HL-60 (cell line): Measurements from ENCODE around the gene PCDHA3.
"Not testable (repeated sequence)": the region's sequence is repeated elsewhere in the genome, so short reads cannot be mapped to it uniquely, and the experiment has no call there.

ENCODE experiments used
- GABPA ChIP-seq: IDR thresholded peaks from 2 replicates; pipeline ENCODE4 v1.6.1; 2012; ENCODE audit warnings: low read depth
- POLR2AphosphoS5 ChIP-seq: IDR thresholded peaks from 2 replicates; pipeline ENCODE4 v1.6.1; 2012; ENCODE audit warnings: low read depth
- SPI1 ChIP-seq: IDR thresholded peaks from 2 replicates; pipeline ENCODE4 v1.6.1; 2012; ENCODE audit warnings: low read depth, mild to moderate bottlenecking, borderline replicate concordance
- TF ChIP-seq, protein P1 (sequence below): IDR thresholded peaks from one replicate; pipeline ENCODE4 v1.5.1; 2011; ENCODE audit warnings: low read length, control low read depth, inconsistent platforms; ENCODE audit not compliant: insufficient read depth
- TF ChIP-seq, protein P2 (sequence below): IDR thresholded peaks from 2 replicates; pipeline ENCODE4 v1.6.1; 2012; ENCODE audit warnings: low read depth; ENCODE audit not compliant: insufficient replicate concordance

GRCh38 chr5:140787422-140787821, 13.4 kb upstream of the PCDHA3 start:
- TF ChIP-seq, protein P1, sequence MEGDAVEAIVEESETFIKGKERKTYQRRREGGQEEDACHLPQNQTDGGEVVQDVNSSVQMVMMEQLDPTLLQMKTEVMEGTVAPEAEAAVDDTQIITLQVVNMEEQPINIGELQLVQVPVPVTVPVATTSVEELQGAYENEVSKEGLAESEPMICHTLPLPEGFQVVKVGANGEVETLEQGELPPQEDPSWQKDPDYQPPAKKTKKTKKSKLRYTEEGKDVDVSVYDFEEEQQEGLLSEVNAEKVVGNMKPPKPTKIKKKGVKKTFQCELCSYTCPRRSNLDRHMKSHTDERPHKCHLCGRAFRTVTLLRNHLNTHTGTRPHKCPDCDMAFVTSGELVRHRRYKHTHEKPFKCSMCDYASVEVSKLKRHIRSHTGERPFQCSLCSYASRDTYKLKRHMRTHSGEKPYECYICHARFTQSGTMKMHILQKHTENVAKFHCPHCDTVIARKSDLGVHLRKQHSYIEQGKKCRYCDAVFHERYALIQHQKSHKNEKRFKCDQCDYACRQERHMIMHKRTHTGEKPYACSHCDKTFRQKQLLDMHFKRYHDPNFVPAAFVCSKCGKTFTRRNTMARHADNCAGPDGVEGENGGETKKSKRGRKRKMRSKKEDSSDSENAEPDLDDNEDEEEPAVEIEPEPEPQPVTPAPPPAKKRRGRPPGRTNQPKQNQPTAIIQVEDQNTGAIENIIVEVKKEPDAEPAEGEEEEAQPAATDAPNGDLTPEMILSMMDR: not testable (repeated sequence)
- not testable (repeated sequence) for TF ChIP-seq SPI1, GABPA, POLR2AphosphoS5
- TF ChIP-seq, protein P2, sequence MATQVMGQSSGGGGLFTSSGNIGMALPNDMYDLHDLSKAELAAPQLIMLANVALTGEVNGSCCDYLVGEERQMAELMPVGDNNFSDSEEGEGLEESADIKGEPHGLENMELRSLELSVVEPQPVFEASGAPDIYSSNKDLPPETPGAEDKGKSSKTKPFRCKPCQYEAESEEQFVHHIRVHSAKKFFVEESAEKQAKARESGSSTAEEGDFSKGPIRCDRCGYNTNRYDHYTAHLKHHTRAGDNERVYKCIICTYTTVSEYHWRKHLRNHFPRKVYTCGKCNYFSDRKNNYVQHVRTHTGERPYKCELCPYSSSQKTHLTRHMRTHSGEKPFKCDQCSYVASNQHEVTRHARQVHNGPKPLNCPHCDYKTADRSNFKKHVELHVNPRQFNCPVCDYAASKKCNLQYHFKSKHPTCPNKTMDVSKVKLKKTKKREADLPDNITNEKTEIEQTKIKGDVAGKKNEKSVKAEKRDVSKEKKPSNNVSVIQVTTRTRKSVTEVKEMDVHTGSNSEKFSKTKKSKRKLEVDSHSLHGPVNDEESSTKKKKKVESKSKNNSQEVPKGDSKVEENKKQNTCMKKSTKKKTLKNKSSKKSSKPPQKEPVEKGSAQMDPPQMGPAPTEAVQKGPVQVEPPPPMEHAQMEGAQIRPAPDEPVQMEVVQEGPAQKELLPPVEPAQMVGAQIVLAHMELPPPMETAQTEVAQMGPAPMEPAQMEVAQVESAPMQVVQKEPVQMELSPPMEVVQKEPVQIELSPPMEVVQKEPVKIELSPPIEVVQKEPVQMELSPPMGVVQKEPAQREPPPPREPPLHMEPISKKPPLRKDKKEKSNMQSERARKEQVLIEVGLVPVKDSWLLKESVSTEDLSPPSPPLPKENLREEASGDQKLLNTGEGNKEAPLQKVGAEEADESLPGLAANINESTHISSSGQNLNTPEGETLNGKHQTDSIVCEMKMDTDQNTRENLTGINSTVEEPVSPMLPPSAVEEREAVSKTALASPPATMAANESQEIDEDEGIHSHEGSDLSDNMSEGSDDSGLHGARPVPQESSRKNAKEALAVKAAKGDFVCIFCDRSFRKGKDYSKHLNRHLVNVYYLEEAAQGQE: peak; percentile 21
